Femur (tissue), 1 donor: Measurements from ENCODE around the gene LIPJ.

Experiments
- DNase-seq: peaks from one replicate; pipeline ENCODE4 v3.0.0-alpha.2; 2017

Gene LIPJ

GRCh38 chr10:88608052-88608732 is 21.6 kb downstream of the LIPJ start:
- no peak for DNase-seq

GRCh38 chr10:88608780-88609179 is 22.2 kb downstream of the LIPJ start:
- no peak for DNase-seq

- peak; percentile 35 for DNase-seq
These were observed 29.9 kb downstream of the LIPJ start for GRCh38 chr10:88616250-88616977.

- no peak for DNase-seq
These were observed 31.3 kb downstream of the LIPJ start for GRCh38 chr10:88617772-88618300.

GRCh38 chr10:88618496-88618895 is 31.9 kb downstream of the LIPJ start:
- no peak for DNase-seq

GRCh38 chr10:88620441-88620840 is 33.9 kb downstream of the LIPJ start:
- no peak for DNase-seq

GRCh38 chr10:88623835-88624234 is 37.3 kb downstream of the LIPJ start:
- no peak for DNase-seq

GRCh38 chr10:88624840-88625239 is 38.3 kb downstream of the LIPJ start:
- DNase-seq = no peak

- no peak for DNase-seq
These were observed 53.6 kb downstream of the LIPJ start for GRCh38 chr10:88640186-88640585.

- DNase-seq = no peak
These were observed 55.6 kb downstream of the LIPJ start for GRCh38 chr10:88642209-88642608.

GRCh38 chr10:88642963-88643362 is 56.4 kb downstream of the LIPJ start:
- DNase-seq = no peak

GRCh38 chr10:88647061-88647615 is 60.6 kb downstream of the LIPJ start:
- no peak for DNase-seq

GRCh38 chr10:88651101-88651551 is 64.6 kb downstream of the LIPJ start:
- DNase-seq = no peak

GRCh38 chr10:88652616-88653015 is 66.1 kb downstream of the LIPJ start:
- DNase-seq = no peak
